ENCODE results near the gene ALKBH7.
"Not testable (repeated sequence)": the region's sequence is repeated elsewhere in the genome, so short reads cannot be mapped to it uniquely, and the experiment has no call there.

ALKBH7 gene

GRCh38 chr19:6372594-6373095 lies at the start of gene ALKBH7:
TSS of gene ALKBH7 (plus strand) at chr19:6372794. CDS start at chr19:6372821, 27 bp downstream.
- peak; percentile 90 for DNase-seq (ENCODE audit: low read depth)

GRCh38 chr19:6324757-6325156 lies 47.8 kb upstream of the ALKBH7 start:
- DNase-seq (ENCODE audit: low read depth) = no peak

- no peak for DNase-seq (ENCODE audit: low read depth)
Observed at GRCh38 chr19:6325614-6326013, 47.0 kb upstream of the ALKBH7 start.

GRCh38 chr19:6326815-6327214 lies 45.8 kb upstream of the ALKBH7 start:
- DNase-seq (ENCODE audit: low read depth) = no peak

GRCh38 chr19:6333439-6333838 lies 39.2 kb upstream of the ALKBH7 start, which contains the start of gene ACER1:
TSS of gene ACER1 (minus strand) at chr19:6333612. CDS start at chr19:6333551, 61 bp downstream.
- DNase-seq (ENCODE audit: low read depth) = no peak

- no peak for DNase-seq (ENCODE audit: low read depth)
Observed at GRCh38 chr19:6334490-6335285, 37.9 kb upstream of the ALKBH7 start.

GRCh38 chr19:6340493-6341201 lies 31.9 kb upstream of the ALKBH7 start:
- no peak for DNase-seq (ENCODE audit: low read depth)

- DNase-seq (ENCODE audit: low read depth) = no peak
Observed at GRCh38 chr19:6343462-6343861, 29.1 kb upstream of the ALKBH7 start.

- not testable (repeated sequence) for DNase-seq (ENCODE audit: low read depth)
Observed at GRCh38 chr19:6349271-6349670, 23.3 kb upstream of the ALKBH7 start.

GRCh38 chr19:6350688-6351087 lies 21.9 kb upstream of the ALKBH7 start:
- no peak for DNase-seq (ENCODE audit: low read depth)

GRCh38 chr19:6352381-6353165 lies 20.0 kb upstream of the ALKBH7 start:
- DNase-seq (ENCODE audit: low read depth) = no peak

- DNase-seq (ENCODE audit: low read depth) = no peak
Observed at GRCh38 chr19:6354098-6354674, 18.4 kb upstream of the ALKBH7 start.

GRCh38 chr19:6355321-6356040 lies 17.1 kb upstream of the ALKBH7 start:
- not testable (repeated sequence) for DNase-seq (ENCODE audit: low read depth)

GRCh38 chr19:6357174-6357573 lies 15.4 kb upstream of the ALKBH7 start:
- no peak for DNase-seq (ENCODE audit: low read depth)

GRCh38 chr19:6358003-6358402 lies 14.6 kb upstream of the ALKBH7 start:
- DNase-seq (ENCODE audit: low read depth) = no peak

- no peak for DNase-seq (ENCODE audit: low read depth)
Observed at GRCh38 chr19:6359568-6360341, 12.8 kb upstream of the ALKBH7 start.

- DNase-seq (ENCODE audit: low read depth) = not testable (repeated sequence)
Observed at GRCh38 chr19:6360445-6360844, 12.1 kb upstream of the ALKBH7 start.

- DNase-seq (ENCODE audit: low read depth) = not testable (repeated sequence)
Observed at GRCh38 chr19:6360857-6361216, 11.8 kb upstream of the ALKBH7 start.

- DNase-seq (ENCODE audit: low read depth) = no peak
Observed at GRCh38 chr19:6362027-6362350, 10.6 kb upstream of the ALKBH7 start.

GRCh38 chr19:6362351-6362801 lies 10.2 kb upstream of the ALKBH7 start:
- no peak for DNase-seq (ENCODE audit: low read depth)

- DNase-seq (ENCODE audit: low read depth) = no peak
Observed at GRCh38 chr19:6364353-6364752, 8.2 kb upstream of the ALKBH7 start.
